ENCODE results near the gene KLHL18. TPM values are rescaled to one million over a fixed set of nuclear protein-coding genes. Genes with fewer than 3 reads are reported as not detected.
A peak's percentile ranks its signal among the peaks of the same experiment; 100 is the strongest.

The KLHL18 gene
- total RNA-seq, 3 donors from 2014 or later (not counting 1 experiment from before 2014, with no cell fraction given), result 37.3 to 47.9 (median 45.2) TPM

- DNase-seq, result peak; percentile 22 to 76
- peak overlapping the region in 1 of 2 donors; percentile 75 for H3K27ac Mint-ChIP-seq
- H3K9me3 ChIP-seq (ENCODE audit: control insufficient read depth, insufficient read depth, low read length), result no peaks in the 10 kb centered on the region
- intact Hi-C loops (cut with micrococcal nuclease), result loop anchor here (2.0 kb wide), 2 partner anchors 460 to 620 kb away; no protein-coding TSS in a partner anchor
- no peak overlapping the region for H3K4me3 Mint-ChIP-seq
- no peaks in the 10 kb centered on the region for H3K4me1 ChIP-seq (ENCODE audit: control insufficient read depth, insufficient read depth, low read length)
- H3K4me3 ChIP-seq (ENCODE audit: low read length), result no peak overlapping the region
- H3K36me3 ChIP-seq (ENCODE audit: control insufficient read depth, insufficient read depth, low read length), result peaks cover 57% of the 10 kb centered on the region
- WGBS (ENCODE audit: insufficient coverage), result 16% methylated on average over 2 of the region's 2 CpGs
- no peaks in the 10 kb centered on the region for H3K27me3 Mint-ChIP-seq (ENCODE audit: low read depth in 2 of 2)
- peak; percentile 53 to 72 (median 56) for ATAC-seq
- H3K27me3 ChIP-seq (ENCODE audit: control insufficient read depth, insufficient read depth, low read length), result no peaks in the 10 kb centered on the region
- peaks cover 6 to 8% of the 10 kb centered on the region in 2 donors for H3K4me1 Mint-ChIP-seq
- H3K9me3 Mint-ChIP-seq, result no peaks in the 10 kb centered on the region
- no peak overlapping the region for H3K27ac ChIP-seq (ENCODE audit: low read length)
- peaks cover 7% of the 10 kb centered on the region for H3K36me3 Mint-ChIP-seq
- TF ChIP-seq CTCF (IDR thresholded peaks at IDR 0.05), result peak; percentile 74
Measured at GRCh38 chr3:47324278-47324865, 41.6 kb downstream of the KLHL18 start.

- Histone ChIP-seq H3K36me3 (ENCODE audit: control insufficient read depth, insufficient read depth, low read length) (peaks cover 79% of the 10 kb centered on the region), H3K27me3 (ENCODE audit: control insufficient read depth, insufficient read depth, low read length) (no peaks in the 10 kb centered on the region), H3K27ac (ENCODE audit: low read length) (no peak overlapping the region), H3K4me1 (ENCODE audit: control insufficient read depth, insufficient read depth, low read length) (no peaks in the 10 kb centered on the region), H3K4me3 (ENCODE audit: low read length) (no peak overlapping the region), H3K9me3 (ENCODE audit: control insufficient read depth, insufficient read depth, low read length) (no peaks in the 10 kb centered on the region)
- no peaks in the 10 kb centered on the region for H3K9me3 Mint-ChIP-seq
- no peak overlapping the region for H3K27ac Mint-ChIP-seq
- H3K36me3 Mint-ChIP-seq, result peaks cover 51% of the 10 kb centered on the region
- no peak overlapping the region for H3K4me3 Mint-ChIP-seq
- no peaks in the 10 kb centered on the region for H3K27me3 Mint-ChIP-seq (ENCODE audit: low read depth in 2 of 2)
- DNase-seq (no peak), ATAC-seq (no peak)
- intact Hi-C loops (cut with micrococcal nuclease), result no loop called here
- no peak for TF ChIP-seq CTCF (IDR thresholded peaks at IDR 0.05)
- no peaks in the 10 kb centered on the region for H3K4me1 Mint-ChIP-seq
- WGBS (ENCODE audit: insufficient coverage), result 89% methylated on average over 3 of the region's 3 CpGs
Measured at GRCh38 chr3:47333907-47334306, 51.2 kb downstream of the KLHL18 start.

GRCh38 chr3:47337656-47338055 is 54.9 kb downstream of the KLHL18 start:
- Histone ChIP-seq H3K27me3 (ENCODE audit: control insufficient read depth, insufficient read depth, low read length) (no peaks in the 10 kb centered on the region), H3K4me1 (ENCODE audit: control insufficient read depth, insufficient read depth, low read length) (peaks cover 14% of the 10 kb centered on the region), H3K36me3 (ENCODE audit: control insufficient read depth, insufficient read depth, low read length) (peaks cover 71% of the 10 kb centered on the region), H3K4me3 (ENCODE audit: low read length) (no peak overlapping the region), H3K9me3 (ENCODE audit: control insufficient read depth, insufficient read depth, low read length) (no peaks in the 10 kb centered on the region), H3K27ac (ENCODE audit: low read length) (no peak overlapping the region)
- Mint-ChIP-seq H3K27ac (no peak overlapping the region), H3K27me3 (ENCODE audit: low read depth in 2 of 2) (no peaks in the 10 kb centered on the region), H3K9me3 (no peaks in the 10 kb centered on the region), H3K36me3 (peaks cover 47% of the 10 kb centered on the region), H3K4me3 (no peak overlapping the region), H3K4me1 (peaks cover 15 to 21% of the 10 kb centered on the region in 2 donors)
- WGBS (ENCODE audit: insufficient coverage), result 100% methylated on average over 5 of the region's 5 CpGs
- DNase-seq, result no peak
- ATAC-seq, result no peak
- intact Hi-C loops (cut with micrococcal nuclease), result no loop called here
- TF ChIP-seq CTCF (IDR thresholded peaks at IDR 0.05), result no peak

- Mint-ChIP-seq H3K4me1 (peaks cover 19 to 24% of the 10 kb centered on the region in 2 donors), H3K4me3 (no peak overlapping the region), H3K36me3 (peaks cover 26% of the 10 kb centered on the region), H3K9me3 (no peaks in the 10 kb centered on the region), H3K27me3 (ENCODE audit: low read depth in 2 of 2) (no peaks in the 10 kb centered on the region), H3K27ac (no peak overlapping the region)
- no peak overlapping the region for H3K4me3 ChIP-seq (ENCODE audit: low read length)
- intact Hi-C loops (cut with micrococcal nuclease), result no loop called here
- no peak for TF ChIP-seq CTCF (IDR thresholded peaks at IDR 0.05)
- 92% methylated on average over 2 of the region's 2 CpGs for WGBS (ENCODE audit: insufficient coverage)
- peaks cover 14% of the 10 kb centered on the region for H3K4me1 ChIP-seq (ENCODE audit: control insufficient read depth, insufficient read depth, low read length)
- no peak overlapping the region for H3K27ac ChIP-seq (ENCODE audit: low read length)
- DNase-seq (no peak), ATAC-seq (no peak)
- peaks cover 69% of the 10 kb centered on the region for H3K36me3 ChIP-seq (ENCODE audit: control insufficient read depth, insufficient read depth, low read length)
- no peaks in the 10 kb centered on the region for H3K27me3 ChIP-seq (ENCODE audit: control insufficient read depth, insufficient read depth, low read length)
- H3K9me3 ChIP-seq (ENCODE audit: control insufficient read depth, insufficient read depth, low read length), result no peaks in the 10 kb centered on the region
Measured at GRCh38 chr3:47339951-47340350, 57.2 kb downstream of the KLHL18 start.
